ENCODE data around the gene CYGB. TPM values are rescaled to one million over a fixed set of nuclear protein-coding genes. Genes with fewer than 3 reads are reported as not detected.

The CYGB gene
- total and polyA plus RNA-seq, 2 of the 13 experiments (the other 11 are each of a cell fraction or from before 2014, with no cell fraction given) = 18.9 to 27.1 TPM

- TF ChIP-seq, protein P1, sequence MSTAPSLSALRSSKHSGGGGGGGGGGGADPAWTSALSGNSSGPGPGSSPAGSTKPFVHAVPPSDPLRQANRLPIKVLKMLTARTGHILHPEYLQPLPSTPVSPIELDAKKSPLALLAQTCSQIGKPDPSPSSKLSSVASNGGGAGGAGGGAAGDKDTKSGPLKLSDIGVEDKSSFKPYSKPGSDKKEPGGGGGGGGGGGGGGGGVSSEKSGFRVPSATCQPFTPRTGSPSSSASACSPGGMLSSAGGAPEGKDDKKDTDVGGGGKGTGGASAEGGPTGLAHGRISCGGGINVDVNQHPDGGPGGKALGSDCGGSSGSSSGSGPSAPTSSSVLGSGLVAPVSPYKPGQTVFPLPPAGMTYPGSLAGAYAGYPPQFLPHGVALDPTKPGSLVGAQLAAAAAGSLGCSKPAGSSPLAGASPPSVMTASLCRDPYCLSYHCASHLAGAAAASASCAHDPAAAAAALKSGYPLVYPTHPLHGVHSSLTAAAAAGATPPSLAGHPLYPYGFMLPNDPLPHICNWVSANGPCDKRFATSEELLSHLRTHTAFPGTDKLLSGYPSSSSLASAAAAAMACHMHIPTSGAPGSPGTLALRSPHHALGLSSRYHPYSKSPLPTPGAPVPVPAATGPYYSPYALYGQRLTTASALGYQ (CRISPR knock-in tag; IDR thresholded peaks at IDR 0.05) = no peak
- TF ChIP-seq NR2C2 (CRISPR knock-in tag; IDR thresholded peaks at IDR 0.05; ENCODE audit: borderline replicate concordance) (0 out of 2 replicates have a peak, but pooled peaks have one; percentile 13), MAFK (conservative IDR thresholded peaks at IDR 0.05 in 1 of 2, IDR thresholded peaks at IDR 0.05 in 1 of 2; ENCODE audit: low read length in 2 of 2) (peak in 1 of 2 experiments; percentile 4; a peak in 1 of 4 replicates), ZNF724P (CRISPR knock-in tag; IDR thresholded peaks at IDR 0.05; ENCODE audit: borderline replicate concordance) (0 out of 2 replicates have a peak, but pooled peaks have one; percentile 45), ZNF180 (CRISPR knock-in tag; IDR thresholded peaks at IDR 0.05; ENCODE audit: borderline replicate concordance, low read depth) (no peak), MYC (CRISPR knock-in tag; IDR thresholded peaks at IDR 0.05; ENCODE audit: borderline replicate concordance) (peak; percentile 68; the same call in 1 of the 2 replicates), SSRP1 (CRISPR knock-in tag; IDR thresholded peaks at IDR 0.05) (no peak), ZNF639 (CRISPR knock-in tag; conservative IDR thresholded peaks at IDR 0.05) (no peak; the same call in 1 of the 2 replicates), CEBPB (IDR thresholded peaks at IDR 0.05; ENCODE audit: borderline replicate concordance, low read depth, low read length) (no peak), ZNF382 (CRISPR knock-in tag; IDR thresholded peaks at IDR 0.05; ENCODE audit: borderline replicate concordance) (no peak), ATF1 (CRISPR knock-in tag; IDR thresholded peaks at IDR 0.05) (no peak), ARNT (IDR thresholded peaks at IDR 0.05) (no peak), ZNF839 (CRISPR knock-in tag; IDR thresholded peaks at IDR 0.05; ENCODE audit: borderline replicate concordance) (peak; percentile 59; the same call in 1 of the 2 replicates), HMGA1 (CRISPR knock-in tag; conservative IDR thresholded peaks at IDR 0.05) (no peak), BRCA1 (CRISPR knock-in tag; IDR thresholded peaks at IDR 0.05) (no peak), ZNF10 (CRISPR knock-in tag; IDR thresholded peaks at IDR 0.05; ENCODE audit: borderline replicate concordance, low read depth) (no peak), SMYD3 (CRISPR knock-in tag; IDR thresholded peaks at IDR 0.05) (no peak)
- TF ChIP-seq, protein P2, sequence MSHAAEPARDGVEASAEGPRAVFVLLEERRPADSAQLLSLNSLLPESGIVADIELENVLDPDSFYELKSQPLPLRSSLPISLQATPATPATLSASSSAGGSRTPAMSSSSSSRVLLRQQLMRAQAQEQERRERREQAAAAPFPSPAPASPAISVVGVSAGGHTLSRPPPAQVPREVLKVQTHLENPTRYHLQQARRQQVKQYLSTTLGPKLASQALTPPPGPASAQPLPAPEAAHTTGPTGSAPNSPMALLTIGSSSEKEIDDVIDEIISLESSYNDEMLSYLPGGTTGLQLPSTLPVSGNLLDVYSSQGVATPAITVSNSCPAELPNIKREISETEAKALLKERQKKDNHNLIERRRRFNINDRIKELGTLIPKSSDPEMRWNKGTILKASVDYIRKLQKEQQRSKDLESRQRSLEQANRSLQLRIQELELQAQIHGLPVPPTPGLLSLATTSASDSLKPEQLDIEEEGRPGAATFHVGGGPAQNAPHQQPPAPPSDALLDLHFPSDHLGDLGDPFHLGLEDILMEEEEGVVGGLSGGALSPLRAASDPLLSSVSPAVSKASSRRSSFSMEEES (CRISPR knock-in tag; IDR thresholded peaks at IDR 0.05) = no peak
- TF ChIP-seq, protein P3, sequence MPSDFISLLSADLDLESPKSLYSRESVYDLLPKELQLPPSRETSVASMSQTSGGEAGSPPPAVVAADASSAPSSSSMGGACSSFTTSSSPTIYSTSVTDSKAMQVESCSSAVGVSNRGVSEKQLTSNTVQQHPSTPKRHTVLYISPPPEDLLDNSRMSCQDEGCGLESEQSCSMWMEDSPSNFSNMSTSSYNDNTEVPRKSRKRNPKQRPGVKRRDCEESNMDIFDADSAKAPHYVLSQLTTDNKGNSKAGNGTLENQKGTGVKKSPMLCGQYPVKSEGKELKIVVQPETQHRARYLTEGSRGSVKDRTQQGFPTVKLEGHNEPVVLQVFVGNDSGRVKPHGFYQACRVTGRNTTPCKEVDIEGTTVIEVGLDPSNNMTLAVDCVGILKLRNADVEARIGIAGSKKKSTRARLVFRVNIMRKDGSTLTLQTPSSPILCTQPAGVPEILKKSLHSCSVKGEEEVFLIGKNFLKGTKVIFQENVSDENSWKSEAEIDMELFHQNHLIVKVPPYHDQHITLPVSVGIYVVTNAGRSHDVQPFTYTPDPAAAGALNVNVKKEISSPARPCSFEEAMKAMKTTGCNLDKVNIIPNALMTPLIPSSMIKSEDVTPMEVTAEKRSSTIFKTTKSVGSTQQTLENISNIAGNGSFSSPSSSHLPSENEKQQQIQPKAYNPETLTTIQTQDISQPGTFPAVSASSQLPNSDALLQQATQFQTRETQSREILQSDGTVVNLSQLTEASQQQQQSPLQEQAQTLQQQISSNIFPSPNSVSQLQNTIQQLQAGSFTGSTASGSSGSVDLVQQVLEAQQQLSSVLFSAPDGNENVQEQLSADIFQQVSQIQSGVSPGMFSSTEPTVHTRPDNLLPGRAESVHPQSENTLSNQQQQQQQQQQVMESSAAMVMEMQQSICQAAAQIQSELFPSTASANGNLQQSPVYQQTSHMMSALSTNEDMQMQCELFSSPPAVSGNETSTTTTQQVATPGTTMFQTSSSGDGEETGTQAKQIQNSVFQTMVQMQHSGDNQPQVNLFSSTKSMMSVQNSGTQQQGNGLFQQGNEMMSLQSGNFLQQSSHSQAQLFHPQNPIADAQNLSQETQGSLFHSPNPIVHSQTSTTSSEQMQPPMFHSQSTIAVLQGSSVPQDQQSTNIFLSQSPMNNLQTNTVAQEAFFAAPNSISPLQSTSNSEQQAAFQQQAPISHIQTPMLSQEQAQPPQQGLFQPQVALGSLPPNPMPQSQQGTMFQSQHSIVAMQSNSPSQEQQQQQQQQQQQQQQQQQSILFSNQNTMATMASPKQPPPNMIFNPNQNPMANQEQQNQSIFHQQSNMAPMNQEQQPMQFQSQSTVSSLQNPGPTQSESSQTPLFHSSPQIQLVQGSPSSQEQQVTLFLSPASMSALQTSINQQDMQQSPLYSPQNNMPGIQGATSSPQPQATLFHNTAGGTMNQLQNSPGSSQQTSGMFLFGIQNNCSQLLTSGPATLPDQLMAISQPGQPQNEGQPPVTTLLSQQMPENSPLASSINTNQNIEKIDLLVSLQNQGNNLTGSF (CRISPR knock-in tag; IDR thresholded peaks at IDR 0.05) = 0 out of 2 replicates have a peak, but pooled peaks have one; percentile 31
Observed at GRCh38 chr17:76523084-76524037, 14.1 kb downstream of the CYGB start (continued).
